GM18858 (cell line): Measurements from ENCODE around the gene TMEM150B.

ENCODE experiments used
- ATAC-seq: cut with Tn5 transposase; IDR thresholded peaks from one replicate; pipeline ENCODE4 v1.9.1; 2021; ENCODE audit not compliant: unreplicated experiment

TMEM150B gene

GRCh38 chr19:55325172-55325571, at the start of gene TMEM150B:
TSS of gene TMEM150B (minus strand) at chr19:55325341. CDS start at chr19:55321036, 4,305 bp downstream.
- no peak for ATAC-seq

GRCh38 chr19:55373993-55374757, 49.0 kb upstream of the TMEM150B start:
- no peak for ATAC-seq

GRCh38 chr19:55373306-55373992, 48.3 kb upstream of the TMEM150B start:
- no peak for ATAC-seq

- no peak for ATAC-seq
Measured at GRCh38 chr19:55372316-55373081, 47.4 kb upstream of the TMEM150B start.

- ATAC-seq: no peak
Measured at GRCh38 chr19:55370305-55370988, 45.3 kb upstream of the TMEM150B start, which contains the start of gene IL11. TSS of gene IL11 (minus strand) at chr19:55370463. CDS start at chr19:55370310, 153 bp downstream.

- no peak for ATAC-seq
Measured at GRCh38 chr19:55369653-55370304, 44.6 kb upstream of the TMEM150B start.

- ATAC-seq: no peak
Measured at GRCh38 chr19:55368701-55369563, 43.8 kb upstream of the TMEM150B start.

- ATAC-seq: no peak
Measured at GRCh38 chr19:55368106-55368505, 43.0 kb upstream of the TMEM150B start.

- no peak for ATAC-seq
Measured at GRCh38 chr19:55366790-55367189, 41.6 kb upstream of the TMEM150B start.

- ATAC-seq: no peak
Measured at GRCh38 chr19:55365964-55366363, 40.8 kb upstream of the TMEM150B start.

GRCh38 chr19:55365245-55365644, 40.1 kb upstream of the TMEM150B start:
- no peak for ATAC-seq

GRCh38 chr19:55362990-55363716, 38.0 kb upstream of the TMEM150B start, which contains the start of gene GARIN5B:
TSS of gene GARIN5B (minus strand) at chr19:55363260. CDS start at chr19:55363066, 194 bp downstream.
- no peak for ATAC-seq

- ATAC-seq: no peak
Measured at GRCh38 chr19:55362174-55362989, 37.2 kb upstream of the TMEM150B start.

GRCh38 chr19:55360902-55361301, 35.8 kb upstream of the TMEM150B start:
- no peak for ATAC-seq

- ATAC-seq: no peak
Measured at GRCh38 chr19:55358943-55359908, 34.1 kb upstream of the TMEM150B start.

GRCh38 chr19:55358493-55358892, 33.4 kb upstream of the TMEM150B start:
- ATAC-seq: no peak
